Panc1 (cell line): ENCODE data around the gene EIPR1.

Experiments
- CTCF ChIP-seq: fragments of 450-650 bp; IDR thresholded peaks from 2 replicates; pipeline ENCODE4 v1.5.1; 2017; ENCODE audit warnings: mild to moderate bottlenecking
- POLR2AphosphoS5 ChIP-seq: IDR thresholded peaks from 2 replicates; pipeline ENCODE4 v1.6.1; 2012; ENCODE audit warnings: mild to moderate bottlenecking, low read depth, low read length, moderate library complexity
- REST ChIP-seq, 2 experiments: IDR thresholded peaks; 2 replicates each; pipeline ENCODE4 v1.6.1; 2011 to 2012; ENCODE audit warnings: low read depth in 2 of 2, control low read depth in 1 of 2, low read length in 1 of 2, mild to moderate bottlenecking in 1 of 2, moderate library complexity in 1 of 2; ENCODE audit not compliant: insufficient read depth in 1 of 2
- SIN3A ChIP-seq: IDR thresholded peaks from 2 replicates; pipeline ENCODE4 v1.6.1; 2012; ENCODE audit warnings: low read depth, mild to moderate bottlenecking, low read length, moderate library complexity, borderline replicate concordance; ENCODE audit not compliant: insufficient read depth

- no peak for TF ChIP-seq POLR2AphosphoS5
- no peak for TF ChIP-seq CTCF
- TF ChIP-seq SIN3A = no peak
- TF ChIP-seq REST (IDR thresholded peaks at IDR 0.05; ENCODE audit: insufficient read depth in 1 of 2, low read depth in 2 of 2, low read length in 1 of 2) = no peak
Observed at GRCh38 chr2:3203497-3204019, 174.1 kb downstream of the EIPR1 start.
